ENCODE results near the gene PLCD3. TPM values are rescaled to one million over a fixed set of nuclear protein-coding genes. Genes with fewer than 3 reads are reported as not detected.

PLCD3 gene
- polyA plus RNA-seq, 1 donor from 2014 or later = 1.3 TPM

DNA sequence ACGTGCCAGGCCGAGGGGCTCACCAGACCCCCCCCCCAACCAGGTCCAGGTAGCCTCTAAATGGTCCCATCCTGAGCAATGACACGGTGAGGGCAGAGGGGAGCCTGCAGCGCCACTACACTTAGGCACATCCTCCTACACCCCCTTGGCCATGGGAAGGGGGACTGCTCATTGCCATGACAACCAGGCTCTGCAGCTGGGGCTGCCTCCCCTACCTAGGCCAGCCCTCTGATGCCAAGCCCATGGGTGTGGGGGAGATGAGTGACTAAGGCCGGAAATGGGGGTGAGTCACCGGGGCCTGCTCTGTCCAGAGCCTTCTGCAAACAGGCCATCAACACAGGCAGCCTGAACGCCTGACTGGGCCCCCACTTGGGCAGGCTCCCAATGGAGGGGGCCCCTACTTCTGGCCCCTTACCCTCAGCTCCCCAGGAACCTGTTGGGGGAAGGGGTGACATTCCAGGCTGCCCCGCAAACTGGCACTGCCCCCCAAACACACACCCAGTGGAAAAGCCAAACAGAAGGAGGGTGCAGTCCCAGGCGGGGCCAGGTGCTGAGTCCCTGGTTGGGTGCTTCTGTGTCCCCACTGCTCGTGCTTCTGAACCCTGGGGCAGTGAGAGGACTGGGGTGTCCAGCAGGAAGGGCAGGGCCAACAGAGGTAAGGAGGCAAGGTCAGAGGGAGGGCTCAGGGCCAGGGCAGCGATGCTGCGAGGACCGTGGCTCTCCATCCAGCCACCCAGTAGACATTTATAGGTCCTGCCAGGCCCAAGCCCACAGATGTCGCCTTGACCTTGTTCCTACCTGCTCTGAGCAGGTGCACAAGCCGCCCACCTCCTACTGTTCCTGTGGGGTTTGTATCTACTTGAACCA, 8.2 kb downstream of the PLCD3 start:
- Histone ChIP-seq H3K27me3 (ENCODE audit: insufficient read depth, low read depth, low read length) (no peaks in the 10 kb centered on the region), H3F3A (ENCODE audit: insufficient read depth, low read length, poor library complexity, severe bottlenecking) (no peaks in the 10 kb centered on the region), H3K4me2 (ENCODE audit: low read length) (no peak overlapping the region), H3K9me3 (ENCODE audit: low read length) (no peaks in the 10 kb centered on the region), H3K36me3 (ENCODE audit: insufficient read depth, low read length) (no peaks in the 10 kb centered on the region), H3K4me3 (ENCODE audit: low read length) (no peak overlapping the region), H2AFZ (ENCODE audit: low read depth, low read length) (no peak overlapping the region), H3K9ac (ENCODE audit: low read length) (no peak overlapping the region), H4K20me1 (ENCODE audit: insufficient read depth) (no peaks in the 10 kb centered on the region), H3K9me2 (ENCODE audit: insufficient read depth, low read length) (no peaks in the 10 kb centered on the region), H3K27ac (ENCODE audit: low read length) (no peak overlapping the region), H3K79me2 (replicated peaks; ENCODE audit: insufficient read depth, low read length) (no peaks in the 10 kb centered on the region)
- TF ChIP-seq, protein P1, sequence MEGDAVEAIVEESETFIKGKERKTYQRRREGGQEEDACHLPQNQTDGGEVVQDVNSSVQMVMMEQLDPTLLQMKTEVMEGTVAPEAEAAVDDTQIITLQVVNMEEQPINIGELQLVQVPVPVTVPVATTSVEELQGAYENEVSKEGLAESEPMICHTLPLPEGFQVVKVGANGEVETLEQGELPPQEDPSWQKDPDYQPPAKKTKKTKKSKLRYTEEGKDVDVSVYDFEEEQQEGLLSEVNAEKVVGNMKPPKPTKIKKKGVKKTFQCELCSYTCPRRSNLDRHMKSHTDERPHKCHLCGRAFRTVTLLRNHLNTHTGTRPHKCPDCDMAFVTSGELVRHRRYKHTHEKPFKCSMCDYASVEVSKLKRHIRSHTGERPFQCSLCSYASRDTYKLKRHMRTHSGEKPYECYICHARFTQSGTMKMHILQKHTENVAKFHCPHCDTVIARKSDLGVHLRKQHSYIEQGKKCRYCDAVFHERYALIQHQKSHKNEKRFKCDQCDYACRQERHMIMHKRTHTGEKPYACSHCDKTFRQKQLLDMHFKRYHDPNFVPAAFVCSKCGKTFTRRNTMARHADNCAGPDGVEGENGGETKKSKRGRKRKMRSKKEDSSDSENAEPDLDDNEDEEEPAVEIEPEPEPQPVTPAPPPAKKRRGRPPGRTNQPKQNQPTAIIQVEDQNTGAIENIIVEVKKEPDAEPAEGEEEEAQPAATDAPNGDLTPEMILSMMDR (IDR thresholded peaks at IDR 0.05; ENCODE audit: poor library complexity, severe bottlenecking) = no peak
- no peak for TF ChIP-seq TAF1 (IDR thresholded peaks at IDR 0.05; ENCODE audit: low read depth)
- TF ChIP-seq EZH2 (IDR thresholded peaks at IDR 0.05; ENCODE audit: borderline replicate concordance, insufficient read depth, low read length, poor library complexity, severe bottlenecking) = no peak
- TF ChIP-seq, protein P2, sequence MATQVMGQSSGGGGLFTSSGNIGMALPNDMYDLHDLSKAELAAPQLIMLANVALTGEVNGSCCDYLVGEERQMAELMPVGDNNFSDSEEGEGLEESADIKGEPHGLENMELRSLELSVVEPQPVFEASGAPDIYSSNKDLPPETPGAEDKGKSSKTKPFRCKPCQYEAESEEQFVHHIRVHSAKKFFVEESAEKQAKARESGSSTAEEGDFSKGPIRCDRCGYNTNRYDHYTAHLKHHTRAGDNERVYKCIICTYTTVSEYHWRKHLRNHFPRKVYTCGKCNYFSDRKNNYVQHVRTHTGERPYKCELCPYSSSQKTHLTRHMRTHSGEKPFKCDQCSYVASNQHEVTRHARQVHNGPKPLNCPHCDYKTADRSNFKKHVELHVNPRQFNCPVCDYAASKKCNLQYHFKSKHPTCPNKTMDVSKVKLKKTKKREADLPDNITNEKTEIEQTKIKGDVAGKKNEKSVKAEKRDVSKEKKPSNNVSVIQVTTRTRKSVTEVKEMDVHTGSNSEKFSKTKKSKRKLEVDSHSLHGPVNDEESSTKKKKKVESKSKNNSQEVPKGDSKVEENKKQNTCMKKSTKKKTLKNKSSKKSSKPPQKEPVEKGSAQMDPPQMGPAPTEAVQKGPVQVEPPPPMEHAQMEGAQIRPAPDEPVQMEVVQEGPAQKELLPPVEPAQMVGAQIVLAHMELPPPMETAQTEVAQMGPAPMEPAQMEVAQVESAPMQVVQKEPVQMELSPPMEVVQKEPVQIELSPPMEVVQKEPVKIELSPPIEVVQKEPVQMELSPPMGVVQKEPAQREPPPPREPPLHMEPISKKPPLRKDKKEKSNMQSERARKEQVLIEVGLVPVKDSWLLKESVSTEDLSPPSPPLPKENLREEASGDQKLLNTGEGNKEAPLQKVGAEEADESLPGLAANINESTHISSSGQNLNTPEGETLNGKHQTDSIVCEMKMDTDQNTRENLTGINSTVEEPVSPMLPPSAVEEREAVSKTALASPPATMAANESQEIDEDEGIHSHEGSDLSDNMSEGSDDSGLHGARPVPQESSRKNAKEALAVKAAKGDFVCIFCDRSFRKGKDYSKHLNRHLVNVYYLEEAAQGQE (IDR thresholded peaks at IDR 0.05; ENCODE audit: borderline replicate concordance) = no peak
- TF ChIP-seq SMC3 (conservative IDR thresholded peaks at IDR 0.05; ENCODE audit: poor library complexity) = no peak

DNA sequence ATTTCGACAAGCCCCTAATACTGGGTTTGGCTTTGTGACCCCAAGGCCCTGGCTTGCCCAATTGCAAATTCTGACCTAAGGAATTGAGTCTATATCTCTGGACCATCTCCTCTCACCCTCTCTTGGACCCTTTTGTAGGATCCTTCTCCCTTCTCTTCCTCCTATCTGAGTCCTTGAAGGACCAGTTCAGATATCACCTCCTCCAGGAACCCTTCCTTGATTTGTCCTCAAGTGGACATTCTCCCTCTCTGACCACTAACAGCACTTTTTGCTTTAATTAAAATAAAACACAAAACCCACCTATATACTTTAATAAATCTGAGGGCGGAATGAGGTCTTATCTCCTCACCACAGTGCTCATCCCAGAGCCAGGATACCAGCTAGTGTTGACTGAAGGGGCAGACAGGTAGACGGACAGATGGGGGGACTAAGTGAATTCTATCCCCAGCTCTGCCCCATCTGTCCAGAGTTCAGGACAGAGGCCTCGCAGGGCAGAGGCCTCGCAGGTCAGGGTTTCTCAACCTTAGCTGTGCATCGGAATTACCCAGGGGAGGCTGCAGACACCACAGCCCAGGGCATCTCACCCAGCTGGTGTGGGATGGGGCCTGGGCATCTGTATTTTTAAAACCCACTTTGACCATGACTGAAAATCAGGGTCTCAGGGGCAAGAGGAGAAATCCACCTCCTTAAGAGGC, 9.1 kb downstream of the PLCD3 start:
- TF ChIP-seq POLR2AphosphoS5 (IDR thresholded peaks at IDR 0.05) (no peak), EP300 (conservative IDR thresholded peaks at IDR 0.05; ENCODE audit: poor library complexity, severe bottlenecking) (no peak), TAF1 (IDR thresholded peaks at IDR 0.05; ENCODE audit: low read depth) (no peak), EZH2 (IDR thresholded peaks at IDR 0.05; ENCODE audit: borderline replicate concordance, insufficient read depth, low read length, poor library complexity, severe bottlenecking) (no peak), MXI1 (conservative IDR thresholded peaks at IDR 0.05; ENCODE audit: poor library complexity, severe bottlenecking) (no peak), SMC3 (conservative IDR thresholded peaks at IDR 0.05; ENCODE audit: poor library complexity) (no peak), RAD21 (conservative IDR thresholded peaks at IDR 0.05) (no peak)
- TF ChIP-seq, protein P2 (IDR thresholded peaks at IDR 0.05; ENCODE audit: borderline replicate concordance) = no peak
- TF ChIP-seq, protein P1 (IDR thresholded peaks at IDR 0.05; ENCODE audit: poor library complexity, severe bottlenecking) = no peak
- Histone ChIP-seq H3K79me2 (replicated peaks; ENCODE audit: insufficient read depth, low read length) (no peaks in the 10 kb centered on the region), H2AFZ (ENCODE audit: low read depth, low read length) (no peak overlapping the region), H3K27me3 (ENCODE audit: insufficient read depth, low read depth, low read length) (no peaks in the 10 kb centered on the region), H3K9me2 (ENCODE audit: insufficient read depth, low read length) (no peaks in the 10 kb centered on the region), H3F3A (ENCODE audit: insufficient read depth, low read length, poor library complexity, severe bottlenecking) (no peaks in the 10 kb centered on the region), H3K4me2 (ENCODE audit: low read length) (no peak overlapping the region), H4K20me1 (ENCODE audit: insufficient read depth) (no peaks in the 10 kb centered on the region), H3K9ac (ENCODE audit: low read length) (no peak overlapping the region), H3K36me3 (ENCODE audit: insufficient read depth, low read length) (no peaks in the 10 kb centered on the region), H3K9me3 (ENCODE audit: low read length) (no peaks in the 10 kb centered on the region), H3K27ac (ENCODE audit: low read length) (no peak overlapping the region), H3K4me3 (ENCODE audit: low read length) (no peak overlapping the region)
